Ishikawa (cell line): Measurements from ENCODE around the gene PDLIM1.

Experiments used
- EGR1 ChIP-seq: IDR thresholded peaks from 2 replicates; pipeline ENCODE4 v1.6.1; 2012
- TF ChIP-seq, protein P1 (sequence below): IDR thresholded peaks from 2 replicates; pipeline ENCODE4 v1.6.1; 2012

DNA sequence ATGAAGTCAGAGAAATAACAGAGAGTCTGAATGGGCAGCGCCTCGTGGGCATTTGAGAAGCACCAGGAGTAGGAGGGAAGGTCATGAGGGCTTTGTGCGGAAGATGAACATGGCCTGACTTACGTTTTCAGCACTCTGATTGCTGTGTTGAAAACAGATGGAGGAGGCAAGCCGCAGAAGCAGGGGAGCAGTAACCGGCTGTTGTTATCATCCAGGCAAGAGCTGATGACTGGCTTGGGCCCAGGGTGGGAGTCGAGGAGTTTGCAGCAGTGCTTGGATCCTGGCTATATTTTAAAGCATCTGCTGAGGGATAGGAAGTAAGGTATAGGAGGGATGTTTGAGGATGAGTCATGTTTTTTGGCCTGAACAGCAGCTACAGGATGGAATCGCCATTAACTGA lies 12.7 kb upstream of the PDLIM1 start:
- TF ChIP-seq EGR1, result no peak
- TF ChIP-seq, protein P1, sequence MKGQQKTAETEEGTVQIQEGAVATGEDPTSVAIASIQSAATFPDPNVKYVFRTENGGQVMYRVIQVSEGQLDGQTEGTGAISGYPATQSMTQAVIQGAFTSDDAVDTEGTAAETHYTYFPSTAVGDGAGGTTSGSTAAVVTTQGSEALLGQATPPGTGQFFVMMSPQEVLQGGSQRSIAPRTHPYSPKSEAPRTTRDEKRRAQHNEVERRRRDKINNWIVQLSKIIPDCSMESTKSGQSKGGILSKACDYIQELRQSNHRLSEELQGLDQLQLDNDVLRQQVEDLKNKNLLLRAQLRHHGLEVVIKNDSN, result no peak
